K562 (cell line): ENCODE data around the gene REEP6. TPM values are rescaled to one million over a fixed set of nuclear protein-coding genes. Genes with fewer than 3 reads are reported as not detected.
A peak's percentile ranks its signal among the peaks of the same experiment; 100 is the strongest.

Experiments used
- CLOCK ChIP-seq: fragments of 250-450 bp; sonication (Bioruptor Pico); IDR thresholded peaks from 2 replicates; pipeline ENCODE4 v1.4.0; 2020; ENCODE audit warnings: mild to moderate bottlenecking, moderate library complexity, borderline replicate concordance
- PBX2 ChIP-seq, 2 experiments: IDR thresholded peaks in 1 of 2; conservative IDR thresholded peaks in 1 of 2; 2 replicates each; pipeline ENCODE4 v1.6.1; 2016; ENCODE audit warnings: low read depth in 2 of 2, mild to moderate bottlenecking in 1 of 2, missing compliant biosample characterization in 1 of 2, missing genetic modification characterization in 1 of 2, moderate library complexity in 1 of 2
- PYGO2 ChIP-seq: fragments of 450-650 bp; IDR thresholded peaks from 2 replicates; pipeline ENCODE4 v1.6.1; 2016; ENCODE audit warnings: mild to moderate bottlenecking, missing genetic modification characterization, moderate library complexity, missing compliant biosample characterization
- SMARCC2 ChIP-seq: fragments of 450-650 bp; IDR thresholded peaks from 2 replicates; pipeline ENCODE4 v1.6.1; 2017; ENCODE audit warnings: antibody characterized with exemption, moderate library complexity, mild to moderate bottlenecking, low read depth
- TEAD4 ChIP-seq, 2 experiments: sonication (generic) in 1 of 2; formaldehyde crosslinking in 1 of 2; IDR thresholded peaks; 2 replicates each; pipeline versions ENCODE4 v1.6.1 to v1.8.0; 2012 to 2022; ENCODE audit warnings: borderline replicate concordance in 1 of 2, inconsistent platforms in 1 of 2, low read length in 1 of 2, mild to moderate bottlenecking in 1 of 2, missing genetic modification reagents in 1 of 2
- WHSC1 ChIP-seq: IDR thresholded peaks from one replicate; pipeline ENCODE4 v1.6.1; 2012; ENCODE audit warnings: low read length, control low read depth, inconsistent platforms
- ZBTB40 ChIP-seq, 2 experiments: fragments of 450-650 bp in 1 of 2; sonication (generic) in 1 of 2; formaldehyde crosslinking in 1 of 2; IDR thresholded peaks; 2 replicates each; pipeline versions ENCODE4 v1.7.1 to v1.9.0; 2016 to 2022; ENCODE audit warnings: inconsistent platforms in 1 of 2, mild to moderate bottlenecking in 1 of 2, missing genetic modification reagents in 1 of 2
- ZC3H8 ChIP-seq: fragments of 450-650 bp; IDR thresholded peaks from 2 replicates; pipeline ENCODE4 v1.6.1; 2017
- ZNF232 ChIP-seq: sonication (generic); formaldehyde crosslinking; IDR thresholded peaks from 2 replicates; pipeline ENCODE4 v1.8.0; 2022; ENCODE audit warnings: mild to moderate bottlenecking, missing genetic modification reagents
- ZNF551 ChIP-seq: fragments of 250-450 bp; sonication (Bioruptor Pico); IDR thresholded peaks from 2 replicates; pipeline ENCODE4 v1.5.0; 2021; ENCODE audit warnings: mild to moderate bottlenecking, moderate library complexity
- polyA plus RNA-seq, 8 experiments: library from polyadenylated mRNA; depleted of rRNA in 4 of 8; stranded (reverse) in 5 of 8; unstranded in 3 of 8; fragments of >200 nt; fragmentation: Nextera tagmentation in 2 of 8; fragmentation: Illumina TruSeq in 1 of 8; extraction: Ambion mirVana in 2 of 8; extraction: Trizol in 1 of 8; gene quantifications; 2 replicates each; pipeline versions ENCODE4 v1.2.1 to v1.2.3, GENCODE V29; 2011 to 2014; ENCODE audit warnings: inconsistent platforms in 1 of 8, missing spikeins in 1 of 8
- total RNA-seq, 7 experiments: library from RNA; depleted of rRNA in 6 of 7; stranded (reverse); fragments of >200 nt in 6 of 7; fragmentation: Illumina TruSeq in 2 of 7; extraction: Trizol in 2 of 7; gene quantifications; 2 replicates each; pipeline versions ENCODE4 v1.2.1 to v1.2.3, GENCODE V29; 2011 to 2021; ENCODE audit warnings: low replicate concordance in 1 of 7

REEP6 gene
- total and polyA plus RNA-seq, 9 of the 15 experiments (the other 6 are each of a cell fraction or from before 2014, with no cell fraction given), result 1.2 to 64.2 (median 12.7) TPM

GRCh38 chr19:1512671-1513498, 21.9 kb downstream of the REEP6 start, which contains the start of gene ADAMTSL5 (continued):
- TF ChIP-seq ZBTB40 (IDR thresholded peaks at IDR 0.05) (0 out of 2 replicates have a peak, but pooled peaks have one; percentile 42), ZBTB40 (CRISPR knock-in tag; IDR thresholded peaks at IDR 0.05) (no peak), ZNF551 (no peak), PBX2 (CRISPR knock-in tag; IDR thresholded peaks at IDR 0.05; ENCODE audit: low read depth) (no peak), PBX2 (tag; conservative IDR thresholded peaks at IDR 0.05; ENCODE audit: low read depth) (no peak), CLOCK (CRISPR knock-in tag) (no peak), ZC3H8 (no peak), PYGO2 (no peak), WHSC1 (no peak), SMARCC2 (no peak), ZNF232 (no peak), TEAD4 (IDR thresholded peaks at IDR 0.05; ENCODE audit: low read length) (no peak), TEAD4 (CRISPR knock-in tag; IDR thresholded peaks at IDR 0.05; ENCODE audit: borderline replicate concordance) (no peak)
